ENCODE data around the gene CASQ2. TPM values are rescaled to one million over a fixed set of nuclear protein-coding genes. Genes with fewer than 3 reads are reported as not detected.

The CASQ2 gene
- total and polyA plus RNA-seq, 10 of the 15 experiments (the other 5 are each of a cell fraction or from before 2014, with no cell fraction given), result not detected

DNA sequence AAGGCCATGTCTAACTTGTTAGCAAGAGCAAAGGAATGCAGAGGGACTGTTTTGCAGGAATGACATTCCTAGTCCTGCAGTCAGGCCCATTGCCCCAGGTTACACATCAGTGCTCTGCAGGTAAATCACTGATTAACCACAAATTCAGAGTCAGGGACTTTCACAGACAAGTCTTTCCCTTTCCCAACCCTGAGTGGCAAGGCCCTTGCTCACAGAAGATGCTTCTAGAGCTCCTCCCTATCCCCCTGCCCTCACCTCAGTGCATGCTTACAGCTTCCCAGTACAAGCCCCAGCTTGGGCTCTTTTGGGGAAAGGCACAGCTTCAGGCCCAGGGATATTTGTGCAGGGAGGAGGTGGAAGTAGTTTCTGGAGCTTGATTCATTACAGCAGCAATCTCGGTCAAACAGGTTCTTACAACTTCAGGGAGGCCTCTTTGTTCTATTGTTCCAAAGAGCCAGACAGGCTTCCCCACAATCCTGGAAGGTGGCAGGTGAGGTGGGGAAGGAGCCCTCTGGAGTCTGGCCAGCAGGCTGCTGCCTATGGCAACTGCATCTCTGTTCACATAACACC is 53.9 kb downstream of the CASQ2 start:
- ChIA-PET CTCF (interaction anchor here (0.6 to 9.1 kb wide), 5 partner anchors 8 to 1493 kb away, joined by 3 to 72 read pairs (median 8); partner anchors contain the start of gene CASQ2), POLR2A (no interaction called here), RAD21 (ENCODE audit: unreplicated experiment) (no interaction called here), SMC1A (ENCODE audit: uncharacterized antibody, unreplicated experiment) (interaction anchor here (1.7 kb wide), 1 partner anchor 50 kb away, joined by 6 read pairs; no protein-coding TSS in a partner anchor)
- no peak overlapping the region for H3K27ac ChIP-seq (ENCODE audit: control insufficient read depth, insufficient read depth)
- FAIRE-seq (no peak), ATAC-seq (no peak), DNase-seq (ENCODE audit: low read depth, low spot score) (no peak)
- no peaks in the 10 kb centered on the region for H3K79me2 ChIP-seq (ENCODE audit: control insufficient read depth, insufficient read depth, low read length)
- H3K4me2 ChIP-seq (ENCODE audit: control insufficient read depth, insufficient read depth), result no peak overlapping the region
- H3K36me3 ChIP-seq (ENCODE audit: control insufficient read depth in 2 of 2, insufficient read depth in 2 of 2, low read length in 1 of 2), result no peaks in the 10 kb centered on the region
- H3K27me3 ChIP-seq (replicated peaks in 1 of 2; ENCODE audit: control insufficient read depth in 2 of 2, insufficient read depth in 2 of 2, low read length in 1 of 2), result peaks cover 0 to 1% of the 10 kb centered on the region in 2 experiments; a peak in 2 of 4 replicates
- H4K20me1 ChIP-seq (ENCODE audit: control insufficient read depth, insufficient read depth), result no peaks in the 10 kb centered on the region
- BruUV-seq (replicated peaks), result no TSS peak
- H3K4me1 ChIP-seq (ENCODE audit: control insufficient read depth, insufficient read depth, low read length), result no peaks in the 10 kb centered on the region
- no peak overlapping the region for H2AFZ ChIP-seq (ENCODE audit: control insufficient read depth, low read depth, low read length)
- TF ChIP-seq TCF7 (IDR thresholded peaks at IDR 0.05; ENCODE audit: borderline replicate concordance) (no peak), HCFC1 (IDR thresholded peaks at IDR 0.05; ENCODE audit: low read length) (no peak), SIN3A (IDR thresholded peaks at IDR 0.05; ENCODE audit: low read depth, low read length) (no peak), RB1 (IDR thresholded peaks at IDR 0.05; ENCODE audit: borderline replicate concordance) (no peak), ASH2L (IDR thresholded peaks at IDR 0.05; ENCODE audit: borderline replicate concordance, low read depth) (no peak), SUPT20H (IDR thresholded peaks at IDR 0.05; ENCODE audit: borderline replicate concordance, control insufficient read depth, low read depth, low read length) (no peak), ZNF274 (IDR thresholded peaks at IDR 0.05; ENCODE audit: insufficient read depth, insufficient read length) (no peak), CREB1 (IDR thresholded peaks at IDR 0.05; ENCODE audit: low read depth) (no peak), SP1 (IDR thresholded peaks at IDR 0.05; ENCODE audit: low read depth, low read length) (no peak), ZNF24 (IDR thresholded peaks at IDR 0.05) (no peak), YY1 (IDR thresholded peaks at IDR 0.05; ENCODE audit: low read depth, low read length) (no peak), MTA2 (IDR thresholded peaks at IDR 0.05; ENCODE audit: low read depth) (no peak), IKZF1 (conservative IDR thresholded peaks at IDR 0.05) (no peak), POLR2AphosphoS2 (IDR thresholded peaks at IDR 0.05; ENCODE audit: low read depth, low read length) (no peak), KDM1A (IDR thresholded peaks at IDR 0.05; ENCODE audit: borderline replicate concordance) (no peak), SREBF1 (IDR thresholded peaks at IDR 0.05; ENCODE audit: low read length) (no peak), SREBF2 (IDR thresholded peaks at IDR 0.05; ENCODE audit: low read length) (no peak)
- TF ChIP-seq, protein P1, sequence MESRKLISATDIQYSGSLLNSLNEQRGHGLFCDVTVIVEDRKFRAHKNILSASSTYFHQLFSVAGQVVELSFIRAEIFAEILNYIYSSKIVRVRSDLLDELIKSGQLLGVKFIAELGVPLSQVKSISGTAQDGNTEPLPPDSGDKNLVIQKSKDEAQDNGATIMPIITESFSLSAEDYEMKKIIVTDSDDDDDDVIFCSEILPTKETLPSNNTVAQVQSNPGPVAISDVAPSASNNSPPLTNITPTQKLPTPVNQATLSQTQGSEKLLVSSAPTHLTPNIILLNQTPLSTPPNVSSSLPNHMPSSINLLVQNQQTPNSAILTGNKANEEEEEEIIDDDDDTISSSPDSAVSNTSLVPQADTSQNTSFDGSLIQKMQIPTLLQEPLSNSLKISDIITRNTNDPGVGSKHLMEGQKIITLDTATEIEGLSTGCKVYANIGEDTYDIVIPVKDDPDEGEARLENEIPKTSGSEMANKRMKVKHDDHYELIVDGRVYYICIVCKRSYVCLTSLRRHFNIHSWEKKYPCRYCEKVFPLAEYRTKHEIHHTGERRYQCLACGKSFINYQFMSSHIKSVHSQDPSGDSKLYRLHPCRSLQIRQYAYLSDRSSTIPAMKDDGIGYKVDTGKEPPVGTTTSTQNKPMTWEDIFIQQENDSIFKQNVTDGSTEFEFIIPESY (IDR thresholded peaks at IDR 0.05), result no peak
- TF ChIP-seq, protein P2, sequence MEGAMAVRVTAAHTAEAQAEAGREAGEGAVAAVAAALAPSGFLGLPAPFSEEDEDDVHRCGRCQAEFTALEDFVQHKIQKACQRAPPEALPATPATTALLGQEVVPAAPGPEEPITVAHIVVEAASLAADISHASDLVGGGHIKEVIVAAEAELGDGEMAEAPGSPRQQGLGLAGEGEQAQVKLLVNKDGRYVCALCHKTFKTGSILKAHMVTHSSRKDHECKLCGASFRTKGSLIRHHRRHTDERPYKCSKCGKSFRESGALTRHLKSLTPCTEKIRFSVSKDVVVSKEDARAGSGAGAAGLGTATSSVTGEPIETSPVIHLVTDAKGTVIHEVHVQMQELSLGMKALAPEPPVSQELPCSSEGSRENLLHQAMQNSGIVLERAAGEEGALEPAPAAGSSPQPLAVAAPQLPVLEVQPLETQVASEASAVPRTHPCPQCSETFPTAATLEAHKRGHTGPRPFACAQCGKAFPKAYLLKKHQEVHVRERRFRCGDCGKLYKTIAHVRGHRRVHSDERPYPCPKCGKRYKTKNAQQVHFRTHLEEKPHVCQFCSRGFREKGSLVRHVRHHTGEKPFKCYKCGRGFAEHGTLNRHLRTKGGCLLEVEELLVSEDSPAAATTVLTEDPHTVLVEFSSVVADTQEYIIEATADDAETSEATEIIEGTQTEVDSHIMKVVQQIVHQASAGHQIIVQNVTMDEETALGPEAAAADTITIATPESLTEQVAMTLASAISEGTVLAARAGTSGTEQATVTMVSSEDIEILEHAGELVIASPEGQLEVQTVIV (IDR thresholded peaks at IDR 0.05; ENCODE audit: borderline replicate concordance, partially characterized antibody), result no peak
- in situ Hi-C loops (cut with MboI), result loop anchor here (5.0 kb wide), 1 partner anchor 58 kb away; no protein-coding TSS in a partner anchor
- no peak overlapping the region for H3K4me3 ChIP-seq
- H3K9me3 ChIP-seq (replicated peaks; ENCODE audit: control insufficient read depth, insufficient read depth, low read length), result no peaks in the 10 kb centered on the region
- H3K9ac ChIP-seq (ENCODE audit: control insufficient read depth, insufficient read depth, low read length), result no peak overlapping the region
- intact Hi-C loops (cut with micrococcal nuclease; ENCODE audit: unreplicated experiment), result loop anchor here (5.0 kb wide), 1 partner anchor 268 kb away; no protein-coding TSS in a partner anchor
- 43% methylated on average over 1 of the region's 1 CpG for WGBS (ENCODE audit: insufficient coverage, insufficient replicate concordance, low lambda C conversion rate, missing lambda C conversion rate)
